Measurements from ENCODE around the gene MICU2.
"Not testable (repeated sequence)": the region's sequence is repeated elsewhere in the genome, so short reads cannot be mapped to it uniquely, and the experiment has no call there.

The MICU2 gene

GRCh38 chr13:21579754-21580316 is 24.1 kb downstream of the MICU2 start:
- H3K9me3 ChIP-seq (ENCODE audit: control insufficient read depth, low read length) = no peaks in the 10 kb centered on the region
- no peak overlapping the region for H3K4me3 ChIP-seq (ENCODE audit: insufficient read depth, low read depth, low read length)
- 93 to 98% methylated on average over 3 of the region's 3 CpGs for WGBS, 2 experiments
- no peaks in the 10 kb centered on the region for H3K27me3 ChIP-seq (ENCODE audit: control insufficient read depth, insufficient read depth, low read length, poor library complexity, severe bottlenecking)
- no peaks in the 10 kb centered on the region for H3K4me1 ChIP-seq (ENCODE audit: control insufficient read depth, insufficient read depth, low read length)
- no peaks in the 10 kb centered on the region for H3K36me3 ChIP-seq (ENCODE audit: control insufficient read depth, insufficient read depth, low read length)
- H3K27ac ChIP-seq (ENCODE audit: insufficient read depth, low read depth, low read length, poor library complexity, severe bottlenecking) = no peak overlapping the region

GRCh38 chr13:21578748-21579147 is 25.2 kb downstream of the MICU2 start:
- WGBS, 2 experiments = 93 to 95% methylated on average over 1 of the region's 1 CpG
- Histone ChIP-seq H3K27me3 (ENCODE audit: control insufficient read depth, insufficient read depth, low read length, poor library complexity, severe bottlenecking) (no peaks in the 10 kb centered on the region), H3K4me3 (ENCODE audit: insufficient read depth, low read depth, low read length) (no peak overlapping the region), H3K4me1 (ENCODE audit: control insufficient read depth, insufficient read depth, low read length) (no peaks in the 10 kb centered on the region), H3K9me3 (ENCODE audit: control insufficient read depth, low read length) (no peaks in the 10 kb centered on the region), H3K36me3 (ENCODE audit: control insufficient read depth, insufficient read depth, low read length) (no peaks in the 10 kb centered on the region), H3K27ac (ENCODE audit: insufficient read depth, low read depth, low read length, poor library complexity, severe bottlenecking) (no peak overlapping the region)

- Histone ChIP-seq H3K9me3 (ENCODE audit: control insufficient read depth, low read length) (no peaks in the 10 kb centered on the region), H3K4me3 (ENCODE audit: insufficient read depth, low read depth, low read length) (no peak overlapping the region), H3K27ac (ENCODE audit: insufficient read depth, low read depth, low read length, poor library complexity, severe bottlenecking) (no peak overlapping the region), H3K36me3 (ENCODE audit: control insufficient read depth, insufficient read depth, low read length) (no peaks in the 10 kb centered on the region), H3K4me1 (ENCODE audit: control insufficient read depth, insufficient read depth, low read length) (no peaks in the 10 kb centered on the region), H3K27me3 (ENCODE audit: control insufficient read depth, insufficient read depth, low read length, poor library complexity, severe bottlenecking) (no peaks in the 10 kb centered on the region)
Measured at GRCh38 chr13:21576426-21576825, 27.5 kb downstream of the MICU2 start.

- no peaks in the 10 kb centered on the region for H3K27me3 ChIP-seq (ENCODE audit: control insufficient read depth, insufficient read depth, low read length, poor library complexity, severe bottlenecking)
- 82 to 95% methylated on average over 2 of the region's 2 CpGs for WGBS, 2 experiments
- H3K27ac ChIP-seq (ENCODE audit: insufficient read depth, low read depth, low read length, poor library complexity, severe bottlenecking) = no peak overlapping the region
- no peaks in the 10 kb centered on the region for H3K4me1 ChIP-seq (ENCODE audit: control insufficient read depth, insufficient read depth, low read length)
- no peaks in the 10 kb centered on the region for H3K36me3 ChIP-seq (ENCODE audit: control insufficient read depth, insufficient read depth, low read length)
- H3K4me3 ChIP-seq (ENCODE audit: insufficient read depth, low read depth, low read length) = no peak overlapping the region
- no peaks in the 10 kb centered on the region for H3K9me3 ChIP-seq (ENCODE audit: control insufficient read depth, low read length)
Measured at GRCh38 chr13:21573920-21574712, 29.9 kb downstream of the MICU2 start.

GRCh38 chr13:21569686-21570085 is 34.3 kb downstream of the MICU2 start:
- WGBS, 2 experiments = 89 to 98% methylated on average over 2 to 3 of the region's 3 CpGs
- no peaks in the 10 kb centered on the region for H3K4me1 ChIP-seq (ENCODE audit: control insufficient read depth, insufficient read depth, low read length)
- H3K27me3 ChIP-seq (ENCODE audit: control insufficient read depth, insufficient read depth, low read length, poor library complexity, severe bottlenecking) = no peaks in the 10 kb centered on the region
- H3K9me3 ChIP-seq (ENCODE audit: control insufficient read depth, low read length) = no peaks in the 10 kb centered on the region
- peaks cover 4% of the 10 kb centered on the region for H3K36me3 ChIP-seq (ENCODE audit: control insufficient read depth, insufficient read depth, low read length)
- no peak overlapping the region for H3K27ac ChIP-seq (ENCODE audit: insufficient read depth, low read depth, low read length, poor library complexity, severe bottlenecking)
- H3K4me3 ChIP-seq (ENCODE audit: insufficient read depth, low read depth, low read length) = no peak overlapping the region

GRCh38 chr13:21568854-21569253 is 35.1 kb downstream of the MICU2 start:
- H3K4me1 ChIP-seq (ENCODE audit: control insufficient read depth, insufficient read depth, low read length) = no peaks in the 10 kb centered on the region
- WGBS, 2 experiments = 91 to 94% methylated on average over 5 of the region's 5 CpGs
- no peaks in the 10 kb centered on the region for H3K9me3 ChIP-seq (ENCODE audit: control insufficient read depth, low read length)
- no peak overlapping the region for H3K27ac ChIP-seq (ENCODE audit: insufficient read depth, low read depth, low read length, poor library complexity, severe bottlenecking)
- no peak overlapping the region for H3K4me3 ChIP-seq (ENCODE audit: insufficient read depth, low read depth, low read length)
- no peaks in the 10 kb centered on the region for H3K27me3 ChIP-seq (ENCODE audit: control insufficient read depth, insufficient read depth, low read length, poor library complexity, severe bottlenecking)
- H3K36me3 ChIP-seq (ENCODE audit: control insufficient read depth, insufficient read depth, low read length) = peaks cover 11% of the 10 kb centered on the region

GRCh38 chr13:21567714-21568113 is 36.3 kb downstream of the MICU2 start:
- H3K4me3 ChIP-seq (ENCODE audit: insufficient read depth, low read depth, low read length) = no peak overlapping the region
- H3K36me3 ChIP-seq (ENCODE audit: control insufficient read depth, insufficient read depth, low read length) = peaks cover 15% of the 10 kb centered on the region
- no peaks in the 10 kb centered on the region for H3K4me1 ChIP-seq (ENCODE audit: control insufficient read depth, insufficient read depth, low read length)
- 91 to 100% methylated on average over 2 of the region's 2 CpGs for WGBS, 2 experiments
- H3K27ac ChIP-seq (ENCODE audit: insufficient read depth, low read depth, low read length, poor library complexity, severe bottlenecking) = no peak overlapping the region
- H3K9me3 ChIP-seq (ENCODE audit: control insufficient read depth, low read length) = no peaks in the 10 kb centered on the region
- no peaks in the 10 kb centered on the region for H3K27me3 ChIP-seq (ENCODE audit: control insufficient read depth, insufficient read depth, low read length, poor library complexity, severe bottlenecking)

GRCh38 chr13:21557995-21558394 is 46.0 kb downstream of the MICU2 start:
- Histone ChIP-seq H3K4me3 (ENCODE audit: insufficient read depth, low read depth, low read length) (no peak overlapping the region), H3K27me3 (ENCODE audit: control insufficient read depth, insufficient read depth, low read length, poor library complexity, severe bottlenecking) (no peaks in the 10 kb centered on the region), H3K36me3 (ENCODE audit: control insufficient read depth, insufficient read depth, low read length) (no peaks in the 10 kb centered on the region), H3K27ac (ENCODE audit: insufficient read depth, low read depth, low read length, poor library complexity, severe bottlenecking) (no peak overlapping the region), H3K9me3 (ENCODE audit: control insufficient read depth, low read length) (no peaks in the 10 kb centered on the region), H3K4me1 (ENCODE audit: control insufficient read depth, insufficient read depth, low read length) (no peaks in the 10 kb centered on the region)
- 44 to 73% methylated on average over 2 of the region's 2 CpGs for WGBS, 2 experiments

- Histone ChIP-seq H3K36me3 (ENCODE audit: control insufficient read depth, insufficient read depth, low read length) (no peaks in the 10 kb centered on the region), H3K4me3 (ENCODE audit: insufficient read depth, low read depth, low read length) (no peak overlapping the region), H3K9me3 (ENCODE audit: control insufficient read depth, low read length) (no peaks in the 10 kb centered on the region), H3K27ac (ENCODE audit: insufficient read depth, low read depth, low read length, poor library complexity, severe bottlenecking) (no peak overlapping the region), H3K27me3 (ENCODE audit: control insufficient read depth, insufficient read depth, low read length, poor library complexity, severe bottlenecking) (no peaks in the 10 kb centered on the region), H3K4me1 (ENCODE audit: control insufficient read depth, insufficient read depth, low read length) (no peaks in the 10 kb centered on the region)
Measured at GRCh38 chr13:21556051-21556450, 47.9 kb downstream of the MICU2 start.

- H3K4me1 ChIP-seq (ENCODE audit: control insufficient read depth, insufficient read depth, low read length); H3K9me3 ChIP-seq (ENCODE audit: control insufficient read depth, low read length); H3K4me3 ChIP-seq (ENCODE audit: insufficient read depth, low read depth, low read length); H3K36me3 ChIP-seq (ENCODE audit: control insufficient read depth, insufficient read depth, low read length); H3K27ac ChIP-seq (ENCODE audit: insufficient read depth, low read depth, low read length, poor library complexity, severe bottlenecking); H3K27me3 ChIP-seq (ENCODE audit: control insufficient read depth, insufficient read depth, low read length, poor library complexity, severe bottlenecking): not testable (repeated sequence)
- WGBS, 2 experiments = 85 to 88% methylated on average over 1 of the region's 2 CpGs
Measured at GRCh38 chr13:21553261-21553660, 50.7 kb downstream of the MICU2 start.

All from ectodermal cell (in vitro differentiated cells).